Posterior cingulate gyrus (tissue), 11 donors: ENCODE data around the gene SYNE2.
"Not testable (repeated sequence)": the region's sequence is repeated elsewhere in the genome, so short reads cannot be mapped to it uniquely, and the experiment has no call there.

Experiments used
- DNase-seq, 10 donors: peaks; one replicate each; pipeline versions ENCODE4 v3.0.0 to v3.0.0-alpha.2; 2020 to 2021; ENCODE audit warnings: mixed read lengths in 3 of 10
- intact Hi-C: fragments of 100-400 bp; cut with DNase I; formaldehyde crosslinking; loops from one replicate; pipeline ENCODE4 v1.15.1; 2023

SYNE2 gene, protein sequence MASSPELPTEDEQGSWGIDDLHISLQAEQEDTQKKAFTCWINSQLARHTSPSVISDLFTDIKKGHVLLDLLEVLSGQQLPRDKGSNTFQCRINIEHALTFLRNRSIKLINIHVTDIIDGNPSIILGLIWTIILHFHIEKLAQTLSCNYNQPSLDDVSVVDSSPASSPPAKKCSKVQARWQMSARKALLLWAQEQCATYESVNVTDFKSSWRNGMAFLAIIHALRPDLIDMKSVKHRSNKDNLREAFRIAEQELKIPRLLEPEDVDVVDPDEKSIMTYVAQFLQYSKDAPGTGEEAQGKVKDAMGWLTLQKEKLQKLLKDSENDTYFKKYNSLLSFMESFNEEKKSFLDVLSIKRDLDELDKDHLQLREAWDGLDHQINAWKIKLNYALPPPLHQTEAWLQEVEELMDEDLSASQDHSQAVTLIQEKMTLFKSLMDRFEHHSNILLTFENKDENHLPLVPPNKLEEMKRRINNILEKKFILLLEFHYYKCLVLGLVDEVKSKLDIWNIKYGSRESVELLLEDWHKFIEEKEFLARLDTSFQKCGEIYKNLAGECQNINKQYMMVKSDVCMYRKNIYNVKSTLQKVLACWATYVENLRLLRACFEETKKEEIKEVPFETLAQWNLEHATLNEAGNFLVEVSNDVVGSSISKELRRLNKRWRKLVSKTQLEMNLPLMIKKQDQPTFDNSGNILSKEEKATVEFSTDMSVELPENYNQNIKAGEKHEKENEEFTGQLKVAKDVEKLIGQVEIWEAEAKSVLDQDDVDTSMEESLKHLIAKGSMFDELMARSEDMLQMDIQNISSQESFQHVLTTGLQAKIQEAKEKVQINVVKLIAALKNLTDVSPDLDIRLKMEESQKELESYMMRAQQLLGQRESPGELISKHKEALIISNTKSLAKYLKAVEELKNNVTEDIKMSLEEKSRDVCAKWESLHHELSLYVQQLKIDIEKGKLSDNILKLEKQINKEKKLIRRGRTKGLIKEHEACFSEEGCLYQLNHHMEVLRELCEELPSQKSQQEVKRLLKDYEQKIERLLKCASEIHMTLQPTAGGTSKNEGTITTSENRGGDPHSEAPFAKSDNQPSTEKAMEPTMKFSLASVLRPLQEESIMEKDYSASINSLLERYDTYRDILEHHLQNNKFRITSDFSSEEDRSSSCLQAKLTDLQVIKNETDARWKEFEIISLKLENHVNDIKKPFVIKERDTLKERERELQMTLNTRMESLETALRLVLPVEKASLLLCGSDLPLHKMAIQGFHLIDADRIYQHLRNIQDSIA (N-terminal part only)

DNA sequence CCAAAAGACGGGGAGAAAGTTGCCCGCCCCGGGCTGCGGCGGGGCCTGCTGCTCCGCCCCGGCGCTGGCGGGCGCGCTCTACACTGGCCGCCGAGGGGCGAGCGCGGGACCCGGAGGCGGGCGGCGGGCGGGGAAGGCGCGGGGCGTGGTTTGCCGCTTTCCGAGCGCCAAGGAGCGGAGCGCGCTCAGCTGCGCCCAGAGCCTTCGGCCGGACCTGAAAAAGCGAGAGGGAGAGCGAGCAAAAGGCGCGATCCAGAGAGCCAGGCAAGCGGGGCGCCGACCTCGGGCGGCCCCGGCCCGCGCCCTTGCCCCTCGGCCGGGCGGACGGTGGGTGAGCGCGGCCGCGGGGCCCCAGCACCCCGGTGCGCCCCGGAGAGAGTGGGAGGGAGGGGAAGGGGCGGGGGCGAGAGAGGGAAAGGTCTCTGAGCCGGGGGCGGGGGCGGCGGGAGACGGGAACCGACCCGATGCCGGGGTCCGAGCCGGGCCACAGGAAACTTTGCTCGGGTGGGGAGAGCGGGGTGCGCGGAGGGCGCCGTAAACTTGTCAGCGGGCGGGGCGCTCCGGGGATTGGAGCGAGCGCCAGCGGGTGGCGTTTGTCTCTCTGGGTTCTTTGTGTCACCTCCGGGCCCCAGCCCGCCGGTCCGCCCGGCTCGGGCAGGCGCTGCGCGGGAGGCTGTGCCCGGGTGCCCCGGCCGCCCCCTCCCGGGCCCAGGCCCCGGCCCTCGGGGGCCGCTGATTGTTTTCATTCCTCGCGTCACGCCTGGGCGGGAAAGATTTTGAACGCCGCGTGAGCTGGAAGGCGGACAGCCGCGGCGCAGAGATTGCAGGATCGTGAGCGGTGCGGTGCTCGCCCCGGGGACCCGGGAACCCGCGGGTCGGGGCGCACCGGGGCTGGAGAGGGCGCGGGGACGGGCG is at the start of gene SYNE2:
Gene SYNE2, plus strand, starts transcription at position 188 of the 915 bp plus-strand sequence. CDS start 56,145 bp downstream, outside the sequence.
- peak in 9 of 10 donors; percentile 14 to 91 (median 45) for DNase-seq
- intact Hi-C loops, result no loop called here

DNA sequence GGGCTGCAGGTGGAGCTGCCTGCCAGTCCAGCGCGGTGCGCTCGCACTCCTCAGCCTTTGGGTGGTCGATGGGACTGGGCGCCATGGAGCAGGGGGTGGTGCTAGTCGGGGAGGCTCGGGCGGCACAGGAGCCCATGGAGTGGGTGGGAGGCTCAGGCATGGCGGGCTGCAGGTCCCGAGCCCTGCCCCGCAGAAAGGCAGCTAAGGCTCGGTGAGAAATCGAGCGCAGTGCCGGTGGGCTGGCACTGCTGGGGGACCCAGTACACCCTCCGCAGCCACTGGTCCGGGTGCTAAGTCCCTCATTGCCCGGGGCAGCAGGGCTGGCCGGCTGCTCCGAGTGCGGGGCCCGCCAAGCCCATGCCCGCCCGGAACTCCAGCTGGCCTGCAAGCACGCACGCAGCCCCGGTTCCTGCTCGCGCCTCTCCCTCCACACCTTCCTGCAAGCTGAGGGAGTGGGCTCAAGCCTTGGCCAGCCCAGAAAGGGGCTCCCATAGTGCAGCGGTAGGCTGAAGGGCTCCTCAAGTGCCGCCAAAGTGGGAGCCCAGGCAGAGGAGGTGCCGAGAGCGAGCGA is 49.5 kb upstream of the SYNE2 start:
- DNase-seq, intact Hi-C loops: not testable (repeated sequence)

- intact Hi-C loops, DNase-seq: not testable (repeated sequence)
These were observed 46.7 kb upstream of the SYNE2 start for GRCh38 chr14:63806064-63806463.

GRCh38 chr14:63811692-63812091 is 41.1 kb upstream of the SYNE2 start:
- intact Hi-C loops, DNase-seq: not testable (repeated sequence)

GRCh38 chr14:63833728-63834127 is 19.1 kb upstream of the SYNE2 start:
- no peak for DNase-seq
- intact Hi-C loops, result no loop called here

DNA sequence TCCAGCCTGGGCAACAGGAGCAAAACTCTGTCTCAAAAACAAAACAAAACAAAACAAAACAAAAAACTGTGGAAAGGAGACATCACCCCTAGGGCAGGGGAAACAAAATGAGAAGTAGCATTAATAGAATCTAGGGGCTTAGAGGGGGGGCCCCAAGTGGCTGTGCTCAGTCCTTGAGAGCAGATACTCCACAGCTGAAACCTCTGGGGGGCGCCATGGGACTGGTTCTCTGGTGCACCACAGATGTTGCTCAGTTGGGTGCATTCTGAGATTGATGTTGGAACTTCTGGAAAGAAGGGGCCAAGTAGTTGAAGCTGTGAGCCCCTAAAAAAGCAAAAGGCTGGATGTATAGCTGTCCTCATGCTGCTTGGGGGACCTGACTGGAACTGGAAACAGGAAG is 11.8 kb upstream of the SYNE2 start:
- intact Hi-C loops, result no loop called here
- DNase-seq, result no peak

- no peak for DNase-seq
- intact Hi-C loops, result no loop called here
These were observed 9.0 kb upstream of the SYNE2 start for GRCh38 chr14:63843796-63844195.

GRCh38 chr14:63848890-63849289 is 3.9 kb upstream of the SYNE2 start:
- intact Hi-C loops, result no loop called here

GRCh38 chr14:63852271-63852816 is 460 bp upstream of the SYNE2 start:
- intact Hi-C loops, result no loop called here
- no peak for DNase-seq

More at GRCh38 chr14:63848890-63849289, 3.9 kb upstream of the SYNE2 start:
- DNase-seq, result no peak

DNA sequence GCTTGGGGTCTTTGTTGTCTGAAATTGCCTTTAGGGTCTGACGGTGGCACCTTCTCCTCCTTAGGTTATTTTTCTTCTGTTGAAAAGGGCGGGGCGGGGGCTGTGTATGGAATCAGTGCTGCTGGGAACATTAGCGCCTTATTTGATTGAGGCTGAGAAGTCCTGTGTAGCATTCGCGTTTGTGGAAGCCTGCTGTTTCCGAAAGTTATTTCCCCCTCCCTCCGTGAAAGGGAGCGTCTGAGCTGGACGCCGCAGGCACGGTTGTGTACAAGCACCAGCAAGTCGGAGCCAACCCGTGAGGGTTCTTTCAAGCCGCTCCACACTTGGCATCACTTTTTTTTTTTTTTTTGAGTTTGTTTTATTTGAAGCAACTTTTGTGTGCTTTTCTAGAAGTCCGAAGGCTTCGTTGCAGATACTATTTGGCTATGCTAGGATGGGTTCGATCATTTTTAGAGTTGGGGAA is 1.1 kb downstream of the SYNE2 start:
- intact Hi-C loops, result no loop called here
- DNase-seq, result peak in 2 of 10 donors; percentile 8 to 11

- no peak for DNase-seq
- intact Hi-C loops, result no loop called here
These were observed 1.5 kb downstream of the SYNE2 start for GRCh38 chr14:63854330-63854729.

GRCh38 chr14:63855281-63855680 is 2.5 kb downstream of the SYNE2 start:
- no peak for DNase-seq
- intact Hi-C loops, result no loop called here

DNA sequence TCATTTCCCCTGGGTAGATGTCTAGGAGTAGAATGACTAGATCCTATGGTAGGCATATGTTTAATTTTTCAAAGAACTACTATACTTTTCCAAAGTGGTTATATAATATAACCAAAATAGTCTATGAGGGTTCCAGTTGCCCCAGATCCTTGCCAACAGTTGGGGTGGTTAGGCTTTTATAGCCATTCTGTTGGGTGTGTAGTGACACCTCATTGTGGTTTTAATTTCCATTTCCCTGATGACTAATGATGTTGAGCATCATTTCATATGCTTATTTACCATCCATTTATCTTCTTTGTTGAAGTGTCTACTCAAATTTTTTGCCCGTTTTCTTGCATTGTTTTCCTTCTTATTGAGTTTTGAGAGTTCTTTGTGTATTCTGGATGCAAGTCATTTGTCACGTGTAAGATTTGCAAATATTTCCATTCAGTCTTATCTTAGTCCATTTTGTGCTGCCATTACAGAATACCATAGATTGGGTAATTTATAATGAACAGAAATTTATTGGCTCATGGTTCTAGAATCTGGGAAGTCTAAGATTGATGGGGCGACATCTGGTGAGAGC is 4.7 kb downstream of the SYNE2 start:
- DNase-seq, result no peak
- intact Hi-C loops, result no loop called here

DNA sequence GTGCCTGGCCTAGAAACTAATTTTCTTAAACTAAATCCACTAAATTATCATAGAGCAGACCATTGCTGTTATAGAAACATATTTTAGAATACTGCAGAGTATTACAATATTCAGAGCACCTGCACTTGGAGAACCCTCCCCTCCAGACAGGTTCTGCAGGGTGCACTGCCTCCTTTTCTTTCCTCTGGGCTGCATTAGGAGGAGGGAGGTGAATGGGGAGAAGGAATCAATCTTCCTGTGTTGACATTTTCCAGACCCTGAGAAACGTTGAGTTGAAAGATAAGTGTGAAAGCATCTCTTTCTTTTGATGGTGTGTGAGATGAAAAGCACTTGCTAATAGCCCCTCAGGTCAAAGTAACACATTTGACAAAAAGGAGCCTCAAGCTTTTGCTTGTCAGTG is 7.3 kb downstream of the SYNE2 start:
- DNase-seq, result no peak
- intact Hi-C loops, result no loop called here

- intact Hi-C loops, result no loop called here
- DNase-seq, result no peak
These were observed 9.4 kb downstream of the SYNE2 start for GRCh38 chr14:63862163-63862562.

DNA sequence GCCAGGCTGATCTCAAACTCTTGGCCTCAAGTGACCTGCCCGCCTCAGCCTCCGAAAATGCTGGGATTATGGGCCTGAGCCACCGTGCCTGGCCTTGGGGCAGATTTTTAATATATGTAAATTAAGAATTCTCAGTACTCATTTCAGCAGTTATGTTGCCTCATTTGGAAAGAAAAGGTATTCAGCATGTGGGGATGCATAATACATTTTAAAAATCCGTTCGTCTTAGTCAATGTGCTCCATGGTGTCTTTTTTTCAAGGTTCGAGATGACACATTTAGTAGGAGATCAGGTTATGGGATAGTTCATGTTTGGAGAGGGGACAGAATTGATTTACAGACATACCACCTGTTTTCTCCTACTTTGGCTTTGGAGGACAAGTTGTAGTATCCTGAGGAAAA is 10.2 kb downstream of the SYNE2 start:
- intact Hi-C loops, result no loop called here
- DNase-seq, result no peak

GRCh38 chr14:63864775-63865174 is 12.0 kb downstream of the SYNE2 start:
- not testable (repeated sequence) for DNase-seq

More at GRCh38 chr14:63864775-63865174, 12.0 kb downstream of the SYNE2 start:
- intact Hi-C loops, result not testable (repeated sequence)
